Adrenal gland (tissue), 5 donors: Measurements from ENCODE around the gene TLX1.

Source experiments
- CTCF ChIP-seq, 6 experiments: fragments of 450-650 bp in 4 of 6; fragments of 200-600 bp in 2 of 6; sonication (generic) in 1 of 6; IDR thresholded peaks; 1 replicate in 5 of 6; 2 replicates in 1 of 6; pipeline versions ENCODE4 v1.5.1 to v1.8.0; 2016 to 2021; ENCODE audit warnings: antibody characterized with exemption in 6 of 6, mild to moderate bottlenecking in 2 of 6, moderate library complexity in 1 of 6
- POLR2A ChIP-seq, 2 donors: fragments of 450-650 bp; IDR thresholded peaks; one replicate each; pipeline ENCODE4 v1.6.1; 2017; ENCODE audit warnings: antibody characterized with exemption in 2 of 2, mild to moderate bottlenecking in 2 of 2, moderate library complexity in 1 of 2
- donor health status: DM: no; HTN: no; CAD: no.

- TF ChIP-seq POLR2A (IDR thresholded peaks at IDR 0.05) (no peak), CTCF (IDR thresholded peaks at IDR 0.05) (no peak)
Measured at GRCh38 chr10:101138788-101139420, 7.8 kb downstream of the TLX1 start.
